A549 (cell line): ENCODE measurements around the gene FUCA1.

Source experiments
- EP300 ChIP-seq, 2 experiments: fragments of >200 bp; sonication (Bioruptor Twin); formaldehyde crosslinking; IDR thresholded peaks; 2 replicates in 1 of 2; 3 replicates in 1 of 2; pipeline ENCODE4 v1.6.1; 2016 to 2017
- TF ChIP-seq, protein P1 (sequence below): fragments of >200 bp; sonication (Bioruptor Twin); formaldehyde crosslinking; IDR thresholded peaks from 3 replicates; pipeline ENCODE4 v1.5.1; 2016

DNA sequence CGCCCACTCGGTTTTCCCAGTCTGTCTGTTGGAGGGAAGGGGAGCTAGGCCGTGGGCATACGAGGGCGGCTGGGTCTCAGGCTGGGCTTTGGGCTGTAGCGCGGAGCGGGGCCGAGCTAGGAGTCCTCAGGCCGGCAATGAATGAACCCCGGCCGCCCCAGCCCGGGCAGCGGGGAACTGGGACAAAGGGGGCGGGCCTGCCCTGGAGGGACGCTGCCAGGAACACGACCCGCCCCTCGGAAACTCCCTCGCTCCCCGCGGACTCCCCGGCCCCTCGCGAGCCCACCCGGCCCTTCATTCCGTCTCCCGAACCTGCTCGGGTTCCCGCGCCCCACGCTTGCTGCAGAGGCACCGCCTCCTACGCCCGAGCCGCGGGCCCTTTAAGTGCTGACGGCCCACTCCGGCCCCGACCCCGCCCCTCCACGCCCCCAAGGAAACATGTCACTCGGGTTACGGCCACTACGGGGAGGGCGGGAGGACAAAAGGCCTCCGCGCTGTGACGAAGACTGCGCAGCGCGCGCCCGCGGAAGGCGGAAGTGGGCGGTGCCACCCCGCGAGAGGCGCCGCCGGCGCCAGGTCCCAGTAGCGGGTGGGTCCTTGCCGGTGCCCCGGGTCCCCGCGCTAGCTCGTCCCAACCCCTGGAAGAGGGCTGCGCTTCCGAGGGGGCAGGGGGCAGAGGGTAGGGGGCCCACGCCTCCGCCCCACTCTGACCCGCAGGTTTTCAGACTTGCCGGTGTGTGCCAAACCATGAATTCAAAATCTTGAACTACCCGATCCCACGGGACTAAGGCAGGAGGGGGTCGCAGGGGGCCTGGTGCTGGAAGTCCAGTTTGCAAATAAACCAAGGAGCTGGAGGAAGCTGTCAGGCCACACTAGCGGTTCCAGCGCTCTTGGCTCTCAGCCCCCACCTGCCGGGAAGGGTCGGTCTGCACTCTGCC is 67.4 kb downstream of the FUCA1 start, which contains the start of gene GALE:
- no peak for TF ChIP-seq EP300 (IDR thresholded peaks at IDR 0.05)
- TF ChIP-seq, protein P1, sequence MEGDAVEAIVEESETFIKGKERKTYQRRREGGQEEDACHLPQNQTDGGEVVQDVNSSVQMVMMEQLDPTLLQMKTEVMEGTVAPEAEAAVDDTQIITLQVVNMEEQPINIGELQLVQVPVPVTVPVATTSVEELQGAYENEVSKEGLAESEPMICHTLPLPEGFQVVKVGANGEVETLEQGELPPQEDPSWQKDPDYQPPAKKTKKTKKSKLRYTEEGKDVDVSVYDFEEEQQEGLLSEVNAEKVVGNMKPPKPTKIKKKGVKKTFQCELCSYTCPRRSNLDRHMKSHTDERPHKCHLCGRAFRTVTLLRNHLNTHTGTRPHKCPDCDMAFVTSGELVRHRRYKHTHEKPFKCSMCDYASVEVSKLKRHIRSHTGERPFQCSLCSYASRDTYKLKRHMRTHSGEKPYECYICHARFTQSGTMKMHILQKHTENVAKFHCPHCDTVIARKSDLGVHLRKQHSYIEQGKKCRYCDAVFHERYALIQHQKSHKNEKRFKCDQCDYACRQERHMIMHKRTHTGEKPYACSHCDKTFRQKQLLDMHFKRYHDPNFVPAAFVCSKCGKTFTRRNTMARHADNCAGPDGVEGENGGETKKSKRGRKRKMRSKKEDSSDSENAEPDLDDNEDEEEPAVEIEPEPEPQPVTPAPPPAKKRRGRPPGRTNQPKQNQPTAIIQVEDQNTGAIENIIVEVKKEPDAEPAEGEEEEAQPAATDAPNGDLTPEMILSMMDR, result no peak
